ENCODE data around the gene C16orf86. TPM values are rescaled to one million over a fixed set of nuclear protein-coding genes. Genes with fewer than 3 reads are reported as not detected.

C16orf86 gene
- total and polyA plus RNA-seq, 7 donors, result 0.46 to 26.1 (median 8.6) TPM

DNA sequence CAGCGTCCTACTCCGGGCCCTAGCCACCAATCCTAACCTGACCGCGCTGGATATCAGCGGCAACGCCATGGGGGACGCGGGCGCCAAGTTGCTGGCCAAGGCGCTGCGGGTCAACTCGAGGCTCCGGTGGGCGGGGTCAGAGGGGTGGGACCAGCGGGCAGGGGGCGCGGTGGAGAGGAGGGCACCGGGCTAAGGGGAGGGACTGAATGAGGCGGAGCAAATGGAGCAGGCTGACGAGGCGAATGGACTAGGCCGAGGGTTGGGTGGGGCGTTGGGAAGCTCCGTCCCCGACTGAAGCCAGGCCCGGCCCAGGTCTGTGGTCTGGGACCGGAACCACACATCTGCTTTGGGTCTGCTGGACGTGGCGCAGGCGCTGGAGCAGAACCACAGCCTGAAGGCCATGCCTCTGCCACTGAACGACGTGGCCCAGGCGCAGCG, 17.1 kb upstream of the C16orf86 start:
- intact Hi-C loops (cut with DNase I), result no loop called here
- Histone ChIP-seq H3K4me3 (no peak overlapping the region), H3K36me3 (no peaks in the 10 kb centered on the region), H3K27me3 (peaks cover 61 to 100% (median 94%) of the 10 kb centered on the region in 3 donors), H3K4me1 (peaks cover 0 to 30% (median 28%) of the 10 kb centered on the region in 4 donors), H3K27ac (no peak overlapping the region), H3K9me3 (no peaks in the 10 kb centered on the region)
- 17 to 57% methylated on average over 34 of the region's 34 CpGs for WGBS, 2 donors
- TF ChIP-seq, protein P1, sequence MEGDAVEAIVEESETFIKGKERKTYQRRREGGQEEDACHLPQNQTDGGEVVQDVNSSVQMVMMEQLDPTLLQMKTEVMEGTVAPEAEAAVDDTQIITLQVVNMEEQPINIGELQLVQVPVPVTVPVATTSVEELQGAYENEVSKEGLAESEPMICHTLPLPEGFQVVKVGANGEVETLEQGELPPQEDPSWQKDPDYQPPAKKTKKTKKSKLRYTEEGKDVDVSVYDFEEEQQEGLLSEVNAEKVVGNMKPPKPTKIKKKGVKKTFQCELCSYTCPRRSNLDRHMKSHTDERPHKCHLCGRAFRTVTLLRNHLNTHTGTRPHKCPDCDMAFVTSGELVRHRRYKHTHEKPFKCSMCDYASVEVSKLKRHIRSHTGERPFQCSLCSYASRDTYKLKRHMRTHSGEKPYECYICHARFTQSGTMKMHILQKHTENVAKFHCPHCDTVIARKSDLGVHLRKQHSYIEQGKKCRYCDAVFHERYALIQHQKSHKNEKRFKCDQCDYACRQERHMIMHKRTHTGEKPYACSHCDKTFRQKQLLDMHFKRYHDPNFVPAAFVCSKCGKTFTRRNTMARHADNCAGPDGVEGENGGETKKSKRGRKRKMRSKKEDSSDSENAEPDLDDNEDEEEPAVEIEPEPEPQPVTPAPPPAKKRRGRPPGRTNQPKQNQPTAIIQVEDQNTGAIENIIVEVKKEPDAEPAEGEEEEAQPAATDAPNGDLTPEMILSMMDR (IDR thresholded peaks at IDR 0.05), result no peak
- TF ChIP-seq POLR2A (IDR thresholded peaks at IDR 0.05) (no peak), EP300 (IDR thresholded peaks at IDR 0.05) (no peak), POLR2AphosphoS5 (IDR thresholded peaks at IDR 0.05) (no peak)
- DNase-seq, result no peak

DNA sequence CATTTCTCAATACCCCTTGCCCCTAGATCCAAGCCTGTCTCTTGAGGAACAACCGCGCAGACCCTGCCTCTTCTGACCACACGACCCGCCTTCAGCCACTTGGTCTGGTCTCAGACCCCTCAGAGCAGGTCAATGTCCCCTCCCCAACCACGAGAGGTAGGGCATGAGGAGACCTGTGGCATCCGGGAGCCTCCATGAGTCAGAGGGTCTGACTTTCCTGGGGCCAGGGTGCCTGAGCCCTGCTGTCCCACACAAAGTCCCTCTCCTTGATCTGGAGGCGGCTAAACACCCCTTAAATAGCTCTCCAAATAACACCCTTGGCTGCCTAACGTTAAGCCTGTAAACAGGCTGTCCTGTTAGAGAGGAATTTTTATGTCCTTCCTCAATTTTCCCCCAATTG, 16.6 kb upstream of the C16orf86 start:
- 59 to 75% methylated on average over 8 of the region's 8 CpGs for WGBS, 2 donors
- Histone ChIP-seq H3K4me3 (no peak overlapping the region), H3K27ac (no peak overlapping the region), H3K9me3 (no peaks in the 10 kb centered on the region), H3K4me1 (peaks cover 0 to 25% (median 23%) of the 10 kb centered on the region in 4 donors), H3K27me3 (peaks cover 60 to 100% (median 94%) of the 10 kb centered on the region in 3 donors), H3K36me3 (no peaks in the 10 kb centered on the region)
- no peak for TF ChIP-seq POLR2A (IDR thresholded peaks at IDR 0.05)
- TF ChIP-seq POLR2AphosphoS5 (IDR thresholded peaks at IDR 0.05), result no peak
- no peak for DNase-seq
- intact Hi-C loops (cut with DNase I), result no loop called here

DNA sequence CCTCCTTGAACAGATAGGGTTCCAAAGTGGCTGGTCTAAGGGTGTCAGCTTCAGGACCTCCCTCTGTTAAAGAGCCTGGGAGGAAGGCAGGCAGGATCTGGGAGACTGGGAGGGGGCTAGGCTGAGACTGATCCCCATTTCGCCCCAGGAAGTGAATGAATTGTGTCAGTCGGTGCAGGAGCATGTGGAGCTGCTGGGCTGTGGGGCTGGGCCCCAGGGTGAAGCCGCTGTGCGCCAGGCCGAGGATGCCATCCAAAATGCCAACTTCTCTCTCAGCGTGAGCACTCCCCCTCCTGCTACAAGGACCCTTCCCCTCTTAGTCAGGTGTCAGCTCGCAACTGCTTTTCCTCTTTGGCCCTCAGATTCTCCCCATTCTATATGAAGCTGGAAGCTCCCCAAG, 15.6 kb upstream of the C16orf86 start:
- peaks cover 52 to 97% (median 83%) of the 10 kb centered on the region in 3 donors for H3K27me3 ChIP-seq
- intact Hi-C loops (cut with DNase I), result no loop called here
- no peak for TF ChIP-seq EP300 (IDR thresholded peaks at IDR 0.05)
- TF ChIP-seq POLR2A (IDR thresholded peaks at IDR 0.05), result no peak
- TF ChIP-seq, protein P1 (IDR thresholded peaks at IDR 0.05), result no peak
- no peak for TF ChIP-seq POLR2AphosphoS5 (IDR thresholded peaks at IDR 0.05)
- H3K36me3 ChIP-seq, result no peaks in the 10 kb centered on the region
- no peaks in the 10 kb centered on the region for H3K9me3 ChIP-seq
- WGBS, 2 donors, result 93% methylated on average over 7 of the region's 7 CpGs
- no peak for DNase-seq
- no peak overlapping the region for H3K4me3 ChIP-seq
- H3K4me1 ChIP-seq, result peaks cover 0 to 25% (median 21%) of the 10 kb centered on the region in 4 donors
- no peak overlapping the region for H3K27ac ChIP-seq

DNA sequence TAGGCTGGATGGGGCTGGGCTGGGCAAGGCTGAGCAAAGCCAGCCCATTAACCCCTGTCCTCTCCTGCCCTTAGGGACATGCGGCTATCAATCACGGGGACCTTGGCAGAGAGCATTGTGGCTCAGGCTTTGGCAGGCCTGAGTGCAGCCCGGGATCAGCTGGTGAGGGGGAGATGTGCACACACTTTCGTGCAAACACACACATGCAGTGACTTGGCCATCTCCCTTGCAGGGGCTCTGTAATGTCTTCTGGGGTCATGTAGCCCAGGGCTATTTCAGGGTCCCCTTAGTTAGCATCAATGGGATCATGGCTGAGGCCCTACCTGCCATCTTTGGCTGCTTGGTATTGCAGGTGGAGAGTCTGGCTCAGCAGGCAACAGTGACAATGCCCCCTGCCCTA, 14.8 kb upstream of the C16orf86 start:
- DNase-seq, result no peak
- peaks cover 46 to 88% (median 77%) of the 10 kb centered on the region in 3 donors for H3K27me3 ChIP-seq
- peaks cover 0 to 3% (median 0%) of the 10 kb centered on the region in 4 donors for H3K36me3 ChIP-seq
- TF ChIP-seq POLR2A (IDR thresholded peaks at IDR 0.05) (no peak), POLR2AphosphoS5 (IDR thresholded peaks at IDR 0.05) (no peak), EP300 (IDR thresholded peaks at IDR 0.05) (no peak)
- TF ChIP-seq, protein P1 (IDR thresholded peaks at IDR 0.05), result no peak
- 85 to 91% methylated on average over 4 of the region's 4 CpGs for WGBS, 2 donors
- peaks cover 0 to 25% (median 21%) of the 10 kb centered on the region in 4 donors for H3K4me1 ChIP-seq
- H3K27ac ChIP-seq, result no peak overlapping the region
- intact Hi-C loops (cut with DNase I), result no loop called here
- H3K4me3 ChIP-seq, result no peak overlapping the region
- no peaks in the 10 kb centered on the region for H3K9me3 ChIP-seq

DNA sequence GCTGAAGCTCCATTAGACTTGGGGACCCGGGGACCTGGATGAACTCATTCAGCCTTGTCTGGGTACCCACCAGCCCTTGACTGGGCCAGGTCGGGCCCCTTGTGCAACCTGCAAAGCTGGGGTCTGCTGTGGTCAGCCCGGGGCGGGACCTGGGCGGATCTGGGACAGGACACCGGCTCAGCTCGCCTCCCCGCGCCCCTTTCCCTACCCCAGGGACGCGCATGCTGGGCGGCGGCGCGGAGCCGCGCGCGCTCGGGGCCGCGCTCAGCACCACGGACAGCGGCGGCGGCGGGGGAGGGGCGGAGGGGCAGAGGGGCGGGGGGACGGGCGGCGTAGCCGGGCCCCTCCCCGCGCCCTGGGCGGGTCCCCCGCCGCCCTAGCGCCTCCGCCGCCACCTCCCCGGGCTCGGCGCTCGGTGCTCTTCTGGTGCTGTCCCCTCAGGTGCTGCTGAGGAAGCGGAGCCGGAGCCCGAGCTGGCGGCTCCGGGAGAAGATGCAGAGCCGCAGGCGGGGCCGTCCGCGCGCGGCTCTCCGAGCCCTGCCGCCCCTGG, 14.0 kb upstream of the C16orf86 start:
- H3K4me1 ChIP-seq, result peaks cover 0 to 25% (median 21%) of the 10 kb centered on the region in 4 donors
- H3K27ac ChIP-seq, result no peak overlapping the region
- no peak for TF ChIP-seq POLR2A (IDR thresholded peaks at IDR 0.05)
- TF ChIP-seq, protein P1 (IDR thresholded peaks at IDR 0.05), result no peak
- TF ChIP-seq POLR2AphosphoS5 (IDR thresholded peaks at IDR 0.05), result no peak
- TF ChIP-seq EP300 (IDR thresholded peaks at IDR 0.05), result no peak
- 6 to 57% methylated on average over 59 of the region's 59 CpGs for WGBS, 2 donors
- intact Hi-C loops (cut with DNase I), result no loop called here
- H3K4me3 ChIP-seq, result peak overlapping the region in 3 of 4 donors; percentile 17 to 42 (median 41)
- H3K36me3 ChIP-seq, result peaks cover 0 to 11% (median 4%) of the 10 kb centered on the region in 4 donors
- peaks cover 41 to 80% (median 69%) of the 10 kb centered on the region in 3 donors for H3K27me3 ChIP-seq
- H3K9me3 ChIP-seq, result no peaks in the 10 kb centered on the region
- DNase-seq, result no peak
